K562 (cell line): Measurements from ENCODE around the gene ASCC1. TPM values are rescaled to one million over a fixed set of nuclear protein-coding genes. Genes with fewer than 3 reads are reported as not detected.

Source experiments
- AFF4 ChIP-seq: sonication (generic); formaldehyde crosslinking; IDR thresholded peaks from 2 replicates; pipeline ENCODE4 v1.8.0; 2023; ENCODE audit warnings: mild to moderate bottlenecking, missing genetic modification reagents
- BCL6 ChIP-seq: fragments of 250-450 bp; sonication (Bioruptor Pico); IDR thresholded peaks from 2 replicates; pipeline ENCODE4 v1.4.0; 2020
- CEBPB ChIP-seq: fragments of 450-650 bp; IDR thresholded peaks from 2 replicates; pipeline ENCODE4 v1.6.1; 2016; ENCODE audit warnings: missing genetic modification characterization, missing compliant biosample characterization
- EHMT2 ChIP-seq: fragments of 450-650 bp; IDR thresholded peaks from 2 replicates; pipeline ENCODE4 v1.6.1; 2018; ENCODE audit warnings: antibody characterized with exemption
- FOXJ2 ChIP-seq: fragments of 200-800 bp; sonication (Bioruptor generic); IDR thresholded peaks from 2 replicates; pipeline ENCODE4 v1.6.1; 2016; ENCODE audit warnings: missing genetic modification characterization, missing compliant biosample characterization
- HMG20B ChIP-seq: fragments of 250-450 bp; sonication (Bioruptor Pico); IDR thresholded peaks from 2 replicates; pipeline ENCODE4 v1.5.0; 2021; ENCODE audit warnings: mild to moderate bottlenecking
- HNRNPUL1 ChIP-seq: fragments of 200-400 bp; formaldehyde crosslinking; IDR thresholded peaks from 2 replicates; pipeline ENCODE4 v1.6.1; 2017; ENCODE audit warnings: low read length
- NFATC3 ChIP-seq: fragments of 450-650 bp; IDR thresholded peaks from 2 replicates; pipeline ENCODE4 v1.6.1; 2017; ENCODE audit warnings: mild to moderate bottlenecking
- PCBP1 ChIP-seq: fragments of 200-400 bp; formaldehyde crosslinking; IDR thresholded peaks from 2 replicates; pipeline ENCODE4 v1.6.1; 2018; ENCODE audit warnings: mild to moderate bottlenecking, low read depth, low read length; ENCODE audit not compliant: poor library complexity, severe bottlenecking
- POLR2H ChIP-seq: IDR thresholded peaks from 2 replicates; pipeline ENCODE4 v1.6.1; 2016; ENCODE audit warnings: missing genetic modification characterization, low read depth, mild to moderate bottlenecking, control low read depth, missing compliant biosample characterization, moderate library complexity
- SAFB ChIP-seq: fragments of 200-400 bp; formaldehyde crosslinking; IDR thresholded peaks from 2 replicates; pipeline ENCODE4 v1.6.1; 2017; ENCODE audit warnings: low read depth, low read length, borderline replicate concordance
- SP1 ChIP-seq: sonication (generic); formaldehyde crosslinking; IDR thresholded peaks from 2 replicates; pipeline ENCODE4 v1.8.1; 2022; ENCODE audit warnings: mild to moderate bottlenecking, missing genetic modification reagents
- SREBF2 ChIP-seq: sonication (generic); formaldehyde crosslinking; IDR thresholded peaks from 2 replicates; pipeline ENCODE4 v1.4.0; 2020; ENCODE audit warnings: mild to moderate bottlenecking, missing genetic modification reagents
- USF1 ChIP-seq: sonication (generic); formaldehyde crosslinking; IDR thresholded peaks from 2 replicates; pipeline ENCODE4 v1.9.0; 2022; ENCODE audit warnings: mild to moderate bottlenecking, missing genetic modification reagents
- YBX1 ChIP-seq: fragments of 450-650 bp; IDR thresholded peaks from 2 replicates; pipeline ENCODE4 v1.7.1; 2016; ENCODE audit warnings: mild to moderate bottlenecking
- ZBTB11 ChIP-seq, 3 experiments: fragments of 200-800 bp in 1 of 3; fragments of 250-450 bp in 1 of 3; fragments of 450-650 bp in 1 of 3; sonication (Bioruptor Pico) in 1 of 3; sonication (Bioruptor generic) in 1 of 3; formaldehyde crosslinking in 1 of 3; IDR thresholded peaks; 2 replicates each; pipeline versions ENCODE4 v1.6.1 to v1.8.0; 2016 to 2022; ENCODE audit warnings: mild to moderate bottlenecking in 2 of 3, missing genetic modification characterization in 2 of 3, missing compliant biosample characterization in 1 of 3, moderate library complexity in 1 of 3
- ZKSCAN1 ChIP-seq: fragments of 150-350 bp; IDR thresholded peaks from 2 replicates; pipeline ENCODE4 v1.6.1; 2016; ENCODE audit warnings: low read depth, low read length
- ZNF354B ChIP-seq: fragments of 250-450 bp; sonication (Bioruptor Pico); IDR thresholded peaks from 2 replicates; pipeline ENCODE4 v1.4.0; 2020
- polyA plus RNA-seq, 8 experiments: library from polyadenylated mRNA; depleted of rRNA in 4 of 8; stranded (reverse) in 5 of 8; unstranded in 3 of 8; fragments of >200 nt; fragmentation: Nextera tagmentation in 2 of 8; fragmentation: Illumina TruSeq in 1 of 8; extraction: Ambion mirVana in 2 of 8; extraction: Trizol in 1 of 8; gene quantifications; 2 replicates each; pipeline versions ENCODE4 v1.2.1 to v1.2.3, GENCODE V29; 2011 to 2014; ENCODE audit warnings: inconsistent platforms in 1 of 8, missing spikeins in 1 of 8
- total RNA-seq, 7 experiments: library from RNA; depleted of rRNA in 6 of 7; stranded (reverse); fragments of >200 nt in 6 of 7; fragmentation: Illumina TruSeq in 2 of 7; extraction: Trizol in 2 of 7; gene quantifications; 2 replicates each; pipeline versions ENCODE4 v1.2.1 to v1.2.3, GENCODE V29; 2011 to 2021; ENCODE audit warnings: low replicate concordance in 1 of 7

ASCC1 gene
- total and polyA plus RNA-seq, 9 of the 15 experiments (the other 6 are each of a cell fraction or from before 2014, with no cell fraction given): 31.7 to 73.3 (median 52.8) TPM

GRCh38 chr10:72260239-72260975, 44.3 kb upstream of the ASCC1 start (continued):
- TF ChIP-seq ZBTB11 (CRISPR knock-in tag; IDR thresholded peaks at IDR 0.05) (peak in 1 of 3 experiments; percentile 87; a peak in 2 of 6 replicates), SREBF2 (CRISPR knock-in tag) (no peak), SAFB (no peak), EHMT2 (peak; percentile 17; the same call in 1 of the 2 replicates), NFATC3 (no peak), ZKSCAN1 (no peak), USF1 (CRISPR knock-in tag) (no peak), BCL6 (CRISPR knock-in tag) (no peak), SP1 (CRISPR knock-in tag) (no peak), FOXJ2 (tag) (no peak), POLR2H (tag) (no peak), HNRNPUL1 (no peak), AFF4 (CRISPR knock-in tag) (0 out of 2 replicates have a peak, but pooled peaks have one; percentile 52), PCBP1 (peak; percentile 98), CEBPB (tag) (no peak), ZNF354B (CRISPR knock-in tag) (peak; percentile 22; the same call in 1 of the 2 replicates), YBX1 (no peak), HMG20B (CRISPR knock-in tag) (no peak)
